Left ventricle myocardium inferior (tissue), 1 donor: ENCODE measurements around the gene IL25. TPM values are rescaled to one million over a fixed set of nuclear protein-coding genes. Genes with fewer than 3 reads are reported as not detected.

ENCODE experiments used
- DNase-seq: peaks from one replicate; pipeline ENCODE4 v3.0.0-alpha.2; 2020
- H3K27ac ChIP-seq: fragments of 200-600 bp; replicated peaks from 2 replicates; pipeline ENCODE4 v1.8.0; 2021
- H3K27me3 ChIP-seq: fragments of 200-600 bp; 2 replicates; pipeline ENCODE4 v1.8.0; 2021; ENCODE audit warnings: low read depth
- H3K36me3 ChIP-seq: fragments of 200-600 bp; 2 replicates; pipeline ENCODE4 v1.8.0; 2021
- H3K4me1 ChIP-seq: fragments of 200-600 bp; 2 replicates; pipeline ENCODE4 v1.8.0; 2021
- H3K4me3 ChIP-seq: fragments of 200-600 bp; 2 replicates; pipeline ENCODE4 v1.8.0; 2021; ENCODE audit warnings: mild to moderate bottlenecking, moderate library complexity
- H3K9me3 ChIP-seq: fragments of 200-600 bp; replicated peaks from 2 replicates; pipeline ENCODE4 v1.8.0; 2021
- CTCF ChIP-seq: fragments of 200-600 bp; IDR thresholded peaks from 2 replicates; pipeline ENCODE4 v1.8.0; 2021; ENCODE audit warnings: antibody characterized with exemption, mild to moderate bottlenecking, borderline replicate concordance
- intact Hi-C: fragments of 100-400 bp; cut with micrococcal nuclease; formaldehyde crosslinking; loops from one replicate; pipeline ENCODE4 v1.11.0; 2022
- total RNA-seq: library from RNA; stranded (reverse); fragmentation: NEBNext Ultra II Directional; extraction: Animal tissue kit (Norgen Biotek cat#: 25700); gene quantifications from one replicate; pipeline ENCODE4 v1.2.1, GENCODE V29; 2021
- donor health status: DM: no; HTN: yes; CAD: no; lungs with severe emphysema.

Gene IL25
- total RNA-seq, 1 donor from 2014 or later, result not detected

DNA sequence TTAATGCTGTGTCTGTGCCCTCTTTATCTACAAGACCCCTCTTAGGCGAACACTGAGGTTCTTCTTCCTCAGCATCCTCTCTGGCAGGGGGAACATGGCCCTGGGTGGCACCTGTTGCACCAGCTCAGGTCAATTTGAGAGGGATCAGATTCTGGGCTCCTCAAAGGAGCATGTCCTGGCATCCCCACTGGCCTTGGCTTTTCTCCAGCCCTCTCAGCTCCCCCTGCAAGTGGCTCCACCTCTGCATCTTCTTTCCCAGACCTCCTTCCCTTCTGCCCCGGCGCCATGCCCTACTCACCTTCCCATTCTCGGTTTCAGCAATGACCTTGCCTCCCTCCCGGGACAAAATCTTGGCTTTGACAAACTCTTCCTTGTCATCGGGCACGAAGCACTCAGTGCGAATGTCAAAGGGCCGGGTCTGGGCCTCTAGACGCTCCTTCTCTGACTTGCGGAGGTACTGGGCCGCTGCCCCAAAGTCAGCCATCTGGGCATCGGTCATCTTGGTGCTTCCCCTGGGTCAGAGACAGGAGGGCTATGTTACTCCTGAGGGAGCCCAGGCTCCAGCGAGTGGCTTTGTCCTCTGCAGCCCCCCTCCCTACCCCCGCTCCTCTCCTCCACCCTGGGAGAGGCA is 34.2 kb downstream of the IL25 start:
- Histone ChIP-seq H3K27me3 (peaks cover 11% of the 10 kb centered on the region), H3K9me3 (no peaks in the 10 kb centered on the region), H3K4me1 (peaks cover 44% of the 10 kb centered on the region), H3K27ac (peak overlapping the region; percentile 91), H3K36me3 (peaks cover 43% of the 10 kb centered on the region), H3K4me3 (peak overlapping the region; percentile 65)
- no peak for TF ChIP-seq CTCF
- intact Hi-C loops, result no loop called here
- peak; percentile 13 for DNase-seq

GRCh38 chr14:23407516-23408306 is 35.1 kb downstream of the IL25 start, which contains the start of gene MYH6:
MYH6 (minus strand) TSS chr14:23408273; CDS start chr14:23407223, 1,050 bp downstream.
- Histone ChIP-seq H3K27me3 (peaks cover 5% of the 10 kb centered on the region), H3K9me3 (no peaks in the 10 kb centered on the region), H3K27ac (peak within 1 kb of the TSS; percentile 91), H3K4me3 (peak within 1 kb of the TSS; percentile 65), H3K4me1 (peaks cover 42% of the 10 kb centered on the region), H3K36me3 (peaks cover 39% of the 10 kb centered on the region)
- DNase-seq, result no peak
- no peak for TF ChIP-seq CTCF
- intact Hi-C loops, result no loop called here

GRCh38 chr14:23408307-23408630 is 35.7 kb downstream of the IL25 start:
- TF ChIP-seq CTCF, result no peak
- Histone ChIP-seq H3K9me3 (no peaks in the 10 kb centered on the region), H3K36me3 (peaks cover 34% of the 10 kb centered on the region), H3K27me3 (peaks cover 5% of the 10 kb centered on the region), H3K4me1 (peaks cover 36% of the 10 kb centered on the region), H3K27ac (peak overlapping the region; percentile 91), H3K4me3 (peak overlapping the region; percentile 65)
- intact Hi-C loops, result no loop called here
- peak; percentile 31 for DNase-seq

- Histone ChIP-seq H3K27me3 (peaks cover 5% of the 10 kb centered on the region), H3K4me1 (peaks cover 25% of the 10 kb centered on the region), H3K27ac (peak overlapping the region; percentile 91), H3K36me3 (peaks cover 32% of the 10 kb centered on the region), H3K9me3 (no peaks in the 10 kb centered on the region), H3K4me3 (peak overlapping the region; percentile 65)
- peak; percentile 39 for DNase-seq
- intact Hi-C loops, result no loop called here
- TF ChIP-seq CTCF, result no peak
Measured at GRCh38 chr14:23409475-23409874, 36.9 kb downstream of the IL25 start.

- intact Hi-C loops, result no loop called here
- peak overlapping the region; percentile 65 for H3K4me3 ChIP-seq
- peaks cover 4% of the 10 kb centered on the region for H3K27me3 ChIP-seq
- peak overlapping the region; percentile 91 for H3K27ac ChIP-seq
- no peaks in the 10 kb centered on the region for H3K9me3 ChIP-seq
- peaks cover 33% of the 10 kb centered on the region for H3K36me3 ChIP-seq
- peak; percentile 71 for DNase-seq
- no peak for TF ChIP-seq CTCF
- H3K4me1 ChIP-seq, result peaks cover 19% of the 10 kb centered on the region
Measured at GRCh38 chr14:23409966-23410635, 37.5 kb downstream of the IL25 start.
